Nephron (organoid): ENCODE results near the gene MPHOSPH9.

Source experiments
- H3K27ac Mint-ChIP-seq, 3 experiments: 2 replicates each; pipeline ENCODE4 v1.8.0; 2020; ENCODE audit warnings: mixed read lengths in 3 of 3, mild to moderate bottlenecking in 2 of 3, moderate library complexity in 1 of 3
- H3K27me3 Mint-ChIP-seq: 2 replicates; pipeline ENCODE4 v1.8.0; 2021; ENCODE audit warnings: low read depth, mild to moderate bottlenecking, moderate library complexity, mixed read lengths
- H3K36me3 Mint-ChIP-seq: 2 replicates; pipeline ENCODE4 v1.8.0; 2020; ENCODE audit warnings: low read depth, mixed read lengths
- H3K4me1 Mint-ChIP-seq: 2 replicates; pipeline ENCODE4 v1.8.0; 2020; ENCODE audit warnings: mixed read lengths
- H3K4me3 Mint-ChIP-seq, 3 experiments: 2 replicates each; pipeline ENCODE4 v1.8.0; 2020; ENCODE audit warnings: mild to moderate bottlenecking in 3 of 3, mixed read lengths in 3 of 3, moderate library complexity in 2 of 3
- H3K9me3 Mint-ChIP-seq: 2 replicates; pipeline ENCODE4 v1.8.0; 2020; ENCODE audit warnings: mixed read lengths
- CTCF ChIP-seq, 3 experiments: fragments of 200-600 bp; sonication (generic); IDR thresholded peaks; one replicate each; pipeline ENCODE4 v1.5.0; 2021; ENCODE audit warnings: antibody characterized with exemption in 3 of 3; ENCODE audit not compliant: unreplicated experiment in 3 of 3

MPHOSPH9 gene

GRCh38 chr12:123129621-123130020 lies 103.3 kb downstream of the MPHOSPH9 start:
- no peak overlapping the region for H3K27ac Mint-ChIP-seq

GRCh38 chr12:123127182-123127495 lies 105.8 kb downstream of the MPHOSPH9 start:
- Mint-ChIP-seq H3K36me3 (no peaks in the 10 kb centered on the region), H3K27ac (no peak overlapping the region), H3K4me1 (peaks cover 11% of the 10 kb centered on the region), H3K27me3 (no peaks in the 10 kb centered on the region), H3K9me3 (no peaks in the 10 kb centered on the region), H3K4me3 (no peak overlapping the region)
- TF ChIP-seq CTCF (IDR thresholded peaks at IDR 0.05; ENCODE audit: unreplicated experiment in 3 of 3), result no peak

More at GRCh38 chr12:123129621-123130020, 103.3 kb downstream of the MPHOSPH9 start:
- no peaks in the 10 kb centered on the region for H3K36me3 Mint-ChIP-seq
- no peak overlapping the region for H3K4me3 Mint-ChIP-seq
- H3K9me3 Mint-ChIP-seq, result no peaks in the 10 kb centered on the region
- H3K27me3 Mint-ChIP-seq, result peaks cover 3% of the 10 kb centered on the region
- peaks cover 11% of the 10 kb centered on the region for H3K4me1 Mint-ChIP-seq
- no peak for TF ChIP-seq CTCF (IDR thresholded peaks at IDR 0.05; ENCODE audit: unreplicated experiment in 3 of 3)

- Mint-ChIP-seq H3K9me3 (no peaks in the 10 kb centered on the region), H3K27me3 (no peaks in the 10 kb centered on the region), H3K36me3 (no peaks in the 10 kb centered on the region), H3K27ac (peak overlapping the region in 2 of 3 experiments; percentile 39 to 43), H3K4me1 (peaks cover 11% of the 10 kb centered on the region), H3K4me3 (no peak overlapping the region)
- peak in 2 of 3 experiments; percentile 9 to 23 for TF ChIP-seq CTCF (IDR thresholded peaks at IDR 0.05; ENCODE audit: unreplicated experiment in 3 of 3)
Observed at GRCh38 chr12:123126294-123127181, 106.4 kb downstream of the MPHOSPH9 start.

- Mint-ChIP-seq H3K4me1 (peaks cover 11% of the 10 kb centered on the region), H3K27me3 (no peaks in the 10 kb centered on the region), H3K36me3 (no peaks in the 10 kb centered on the region), H3K4me3 (no peak overlapping the region), H3K9me3 (no peaks in the 10 kb centered on the region), H3K27ac (no peak overlapping the region)
- no peak for TF ChIP-seq CTCF (IDR thresholded peaks at IDR 0.05; ENCODE audit: unreplicated experiment in 3 of 3)
Observed at GRCh38 chr12:123122626-123123025, 110.3 kb downstream of the MPHOSPH9 start.

GRCh38 chr12:123121670-123122069 lies 111.3 kb downstream of the MPHOSPH9 start:
- no peak overlapping the region for H3K4me3 Mint-ChIP-seq
- no peaks in the 10 kb centered on the region for H3K36me3 Mint-ChIP-seq
- H3K27ac Mint-ChIP-seq, result no peak overlapping the region
- no peaks in the 10 kb centered on the region for H3K9me3 Mint-ChIP-seq
- TF ChIP-seq CTCF (IDR thresholded peaks at IDR 0.05; ENCODE audit: unreplicated experiment in 3 of 3), result no peak
- H3K27me3 Mint-ChIP-seq, result no peaks in the 10 kb centered on the region
- H3K4me1 Mint-ChIP-seq, result peaks cover 8% of the 10 kb centered on the region
